GM12878 (cell line): ENCODE results near the gene CD164L2. TPM values are rescaled to one million over a fixed set of nuclear protein-coding genes. Genes with fewer than 3 reads are reported as not detected.

Experiments
- CEBPB ChIP-seq, 2 experiments: fragments of 150-350 bp in 1 of 2; IDR thresholded peaks; 2 replicates each; pipeline ENCODE4 v1.6.1; 2012 to 2014; ENCODE audit warnings: low read depth in 2 of 2, low read length in 2 of 2, borderline replicate concordance in 1 of 2, inconsistent platforms in 1 of 2
- JUNB ChIP-seq: IDR thresholded peaks from 2 replicates; pipeline ENCODE4 v1.6.1; 2016; ENCODE audit warnings: antibody characterized with exemption, mild to moderate bottlenecking
- JUND ChIP-seq: IDR thresholded peaks from 2 replicates; pipeline ENCODE4 v1.6.1; 2012; ENCODE audit warnings: low read depth, mild to moderate bottlenecking, low read length, improper control_type of control experiment, moderate library complexity
- NBN ChIP-seq: fragments of 450-650 bp; IDR thresholded peaks from 2 replicates; pipeline ENCODE4 v1.6.1; 2016
- POU2F2 ChIP-seq: IDR thresholded peaks from 3 replicates; pipeline ENCODE4 v1.6.1; 2011; ENCODE audit warnings: low read depth, mild to moderate bottlenecking, low read length, borderline replicate concordance
- SMC3 ChIP-seq: IDR thresholded peaks from 2 replicates; pipeline ENCODE4 v1.6.1; 2011; ENCODE audit warnings: low read length, improper control_type of control experiment, borderline replicate concordance
- SP1 ChIP-seq: IDR thresholded peaks from one replicate; pipeline ENCODE4 v1.6.1; 2011; ENCODE audit warnings: low read depth, low read length
- ZBED1 ChIP-seq: IDR thresholded peaks from 2 replicates; pipeline ENCODE4 v1.6.1; 2016; ENCODE audit warnings: borderline replicate concordance
- polyA plus RNA-seq, 11 experiments: library from polyadenylated mRNA; depleted of rRNA in 4 of 11; unstranded in 6 of 11; stranded (reverse) in 5 of 11; fragments of >200 nt; fragmentation: Nextera tagmentation in 4 of 11; fragmentation: Illumina TruSeq in 1 of 11; extraction: Ambion mirVana in 4 of 11; extraction: Trizol in 1 of 11; gene quantifications; 1 replicate in 1 of 11; 2 replicates in 10 of 11; pipeline versions ENCODE4 v1.2.1 to v1.2.3, GENCODE V29; 2011 to 2016; ENCODE audit warnings: inconsistent platforms in 2 of 11, missing spikeins in 2 of 11, low read depth in 1 of 11
- total RNA-seq, 4 experiments: library from RNA; depleted of rRNA in 3 of 4; stranded (reverse); fragments of >200 nt in 3 of 4; fragmentation: Illumina TruSeq in 1 of 4; extraction: Trizol in 1 of 4; gene quantifications; 2 replicates each; pipeline versions ENCODE4 v1.2.1 to v1.2.3, GENCODE V29; 2013 to 2021
- TF ChIP-seq, protein P1 (sequence below): fragments of 450-650 bp; IDR thresholded peaks from 2 replicates; pipeline ENCODE4 v1.6.1; 2016; ENCODE audit warnings: mild to moderate bottlenecking
- TF ChIP-seq, protein P2 (sequence below): fragments of 450-650 bp; IDR thresholded peaks from 2 replicates; pipeline ENCODE4 v1.6.1; 2017; ENCODE audit warnings: borderline replicate concordance
- TF ChIP-seq, protein P3 (sequence below): fragments of 150-350 bp; IDR thresholded peaks from 2 replicates; pipeline ENCODE4 v1.6.1; 2016; ENCODE audit warnings: low read depth, low read length
- TF ChIP-seq, protein P4 (sequence below): fragments of 450-650 bp; IDR thresholded peaks from 2 replicates; pipeline ENCODE4 v1.6.1; 2014; ENCODE audit warnings: mild to moderate bottlenecking
- TF ChIP-seq, protein P5 (sequence below): IDR thresholded peaks from 2 replicates; pipeline ENCODE4 v1.6.1; 2012; ENCODE audit warnings: low read depth, low read length, improper control_type of control experiment

Gene CD164L2
- total and polyA plus RNA-seq, 10 of the 15 experiments (the other 5 are each of a cell fraction or from before 2014, with no cell fraction given), result not detected

DNA sequence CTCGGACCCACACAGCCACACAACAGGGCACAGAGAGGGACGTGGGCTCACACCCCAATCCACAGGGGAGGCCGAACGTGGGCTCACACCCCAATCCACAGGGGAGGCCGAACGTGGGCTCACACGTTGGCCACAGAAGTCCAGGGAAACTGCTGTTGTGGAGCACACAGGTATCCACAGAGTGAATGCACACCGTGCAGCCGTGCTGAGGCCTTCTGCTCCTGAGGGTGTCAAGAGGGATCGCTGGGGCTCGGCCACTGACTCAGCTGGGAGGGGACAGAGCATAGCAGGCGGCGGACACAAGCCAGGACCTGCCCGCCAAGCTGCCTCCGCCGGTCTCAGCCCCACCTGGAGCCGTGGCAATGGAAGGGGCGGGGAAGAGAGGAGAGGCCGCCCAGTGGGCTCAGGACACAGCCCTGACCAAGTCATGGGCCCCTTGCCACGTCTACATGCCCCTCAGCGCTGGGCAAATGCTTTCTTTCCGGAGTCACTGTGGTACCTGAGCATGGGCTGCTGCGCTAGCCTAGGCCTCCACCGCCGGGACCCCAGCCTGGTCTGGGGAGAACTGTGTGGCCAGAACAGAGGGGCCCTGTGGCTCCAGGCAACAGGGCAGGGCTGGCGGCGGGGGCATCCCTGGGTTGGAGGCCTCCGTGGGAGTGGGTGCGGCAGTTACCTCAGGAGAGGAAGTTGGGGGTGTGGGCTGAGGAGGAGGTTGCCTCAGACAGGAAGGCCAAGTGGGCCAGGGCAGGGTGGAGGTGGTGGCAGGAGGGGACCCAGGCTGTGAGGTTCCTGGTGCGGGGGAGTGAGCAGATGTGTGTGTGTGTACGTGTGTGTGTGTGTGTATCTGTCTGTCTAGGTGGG, 40.1 kb downstream of the CD164L2 start (continued):
- TF ChIP-seq, protein P1, sequence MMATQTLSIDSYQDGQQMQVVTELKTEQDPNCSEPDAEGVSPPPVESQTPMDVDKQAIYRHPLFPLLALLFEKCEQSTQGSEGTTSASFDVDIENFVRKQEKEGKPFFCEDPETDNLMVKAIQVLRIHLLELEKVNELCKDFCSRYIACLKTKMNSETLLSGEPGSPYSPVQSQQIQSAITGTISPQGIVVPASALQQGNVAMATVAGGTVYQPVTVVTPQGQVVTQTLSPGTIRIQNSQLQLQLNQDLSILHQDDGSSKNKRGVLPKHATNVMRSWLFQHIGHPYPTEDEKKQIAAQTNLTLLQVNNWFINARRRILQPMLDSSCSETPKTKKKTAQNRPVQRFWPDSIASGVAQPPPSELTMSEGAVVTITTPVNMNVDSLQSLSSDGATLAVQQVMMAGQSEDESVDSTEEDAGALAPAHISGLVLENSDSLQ, result peak; percentile 20
- no peak for TF ChIP-seq SMC3
- no peak for TF ChIP-seq JUND
- 0 out of 2 replicates have a peak, but pooled peaks have one; percentile 35 for TF ChIP-seq NBN
- TF ChIP-seq, protein P2, sequence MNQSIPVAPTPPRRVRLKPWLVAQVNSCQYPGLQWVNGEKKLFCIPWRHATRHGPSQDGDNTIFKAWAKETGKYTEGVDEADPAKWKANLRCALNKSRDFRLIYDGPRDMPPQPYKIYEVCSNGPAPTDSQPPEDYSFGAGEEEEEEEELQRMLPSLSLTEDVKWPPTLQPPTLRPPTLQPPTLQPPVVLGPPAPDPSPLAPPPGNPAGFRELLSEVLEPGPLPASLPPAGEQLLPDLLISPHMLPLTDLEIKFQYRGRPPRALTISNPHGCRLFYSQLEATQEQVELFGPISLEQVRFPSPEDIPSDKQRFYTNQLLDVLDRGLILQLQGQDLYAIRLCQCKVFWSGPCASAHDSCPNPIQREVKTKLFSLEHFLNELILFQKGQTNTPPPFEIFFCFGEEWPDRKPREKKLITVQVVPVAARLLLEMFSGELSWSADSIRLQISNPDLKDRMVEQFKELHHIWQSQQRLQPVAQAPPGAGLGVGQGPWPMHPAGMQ, result no peak
- TF ChIP-seq JUNB, result no peak
- no peak for TF ChIP-seq ZBED1
- TF ChIP-seq, protein P3, sequence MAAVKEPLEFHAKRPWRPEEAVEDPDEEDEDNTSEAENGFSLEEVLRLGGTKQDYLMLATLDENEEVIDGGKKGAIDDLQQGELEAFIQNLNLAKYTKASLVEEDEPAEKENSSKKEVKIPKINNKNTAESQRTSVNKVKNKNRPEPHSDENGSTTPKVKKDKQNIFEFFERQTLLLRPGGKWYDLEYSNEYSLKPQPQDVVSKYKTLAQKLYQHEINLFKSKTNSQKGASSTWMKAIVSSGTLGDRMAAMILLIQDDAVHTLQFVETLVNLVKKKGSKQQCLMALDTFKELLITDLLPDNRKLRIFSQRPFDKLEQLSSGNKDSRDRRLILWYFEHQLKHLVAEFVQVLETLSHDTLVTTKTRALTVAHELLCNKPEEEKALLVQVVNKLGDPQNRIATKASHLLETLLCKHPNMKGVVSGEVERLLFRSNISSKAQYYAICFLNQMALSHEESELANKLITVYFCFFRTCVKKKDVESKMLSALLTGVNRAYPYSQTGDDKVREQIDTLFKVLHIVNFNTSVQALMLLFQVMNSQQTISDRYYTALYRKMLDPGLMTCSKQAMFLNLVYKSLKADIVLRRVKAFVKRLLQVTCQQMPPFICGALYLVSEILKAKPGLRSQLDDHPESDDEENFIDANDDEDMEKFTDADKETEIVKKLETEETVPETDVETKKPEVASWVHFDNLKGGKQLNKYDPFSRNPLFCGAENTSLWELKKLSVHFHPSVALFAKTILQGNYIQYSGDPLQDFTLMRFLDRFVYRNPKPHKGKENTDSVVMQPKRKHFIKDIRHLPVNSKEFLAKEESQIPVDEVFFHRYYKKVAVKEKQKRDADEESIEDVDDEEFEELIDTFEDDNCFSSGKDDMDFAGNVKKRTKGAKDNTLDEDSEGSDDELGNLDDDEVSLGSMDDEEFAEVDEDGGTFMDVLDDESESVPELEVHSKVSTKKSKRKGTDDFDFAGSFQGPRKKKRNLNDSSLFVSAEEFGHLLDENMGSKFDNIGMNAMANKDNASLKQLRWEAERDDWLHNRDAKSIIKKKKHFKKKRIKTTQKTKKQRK, result no peak
- TF ChIP-seq, protein P4, sequence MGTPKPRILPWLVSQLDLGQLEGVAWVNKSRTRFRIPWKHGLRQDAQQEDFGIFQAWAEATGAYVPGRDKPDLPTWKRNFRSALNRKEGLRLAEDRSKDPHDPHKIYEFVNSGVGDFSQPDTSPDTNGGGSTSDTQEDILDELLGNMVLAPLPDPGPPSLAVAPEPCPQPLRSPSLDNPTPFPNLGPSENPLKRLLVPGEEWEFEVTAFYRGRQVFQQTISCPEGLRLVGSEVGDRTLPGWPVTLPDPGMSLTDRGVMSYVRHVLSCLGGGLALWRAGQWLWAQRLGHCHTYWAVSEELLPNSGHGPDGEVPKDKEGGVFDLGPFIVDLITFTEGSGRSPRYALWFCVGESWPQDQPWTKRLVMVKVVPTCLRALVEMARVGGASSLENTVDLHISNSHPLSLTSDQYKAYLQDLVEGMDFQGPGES, result 0 out of 2 replicates have a peak, but pooled peaks have one; percentile 33
- TF ChIP-seq POU2F2, result no peak
- TF ChIP-seq, protein P5, sequence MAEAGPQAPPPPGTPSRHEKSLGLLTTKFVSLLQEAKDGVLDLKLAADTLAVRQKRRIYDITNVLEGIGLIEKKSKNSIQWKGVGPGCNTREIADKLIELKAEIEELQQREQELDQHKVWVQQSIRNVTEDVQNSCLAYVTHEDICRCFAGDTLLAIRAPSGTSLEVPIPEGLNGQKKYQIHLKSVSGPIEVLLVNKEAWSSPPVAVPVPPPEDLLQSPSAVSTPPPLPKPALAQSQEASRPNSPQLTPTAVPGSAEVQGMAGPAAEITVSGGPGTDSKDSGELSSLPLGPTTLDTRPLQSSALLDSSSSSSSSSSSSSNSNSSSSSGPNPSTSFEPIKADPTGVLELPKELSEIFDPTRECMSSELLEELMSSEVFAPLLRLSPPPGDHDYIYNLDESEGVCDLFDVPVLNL, result no peak
- TF ChIP-seq CEBPB (IDR thresholded peaks at IDR 0.05; ENCODE audit: borderline replicate concordance in 1 of 2, low read depth in 2 of 2, low read length in 2 of 2), result no peak
- no peak for TF ChIP-seq SP1
